ENCODE data around the gene CABLES1. TPM values are rescaled to one million over a fixed set of nuclear protein-coding genes. Genes with fewer than 3 reads are reported as not detected.

Gene CABLES1
- total and polyA plus RNA-seq, 3 experiments from 2014 or later, result 0.30 to 8.9 (median 8.0) TPM

- H3K27ac Mint-ChIP-seq, result no peak overlapping the region
- no peak overlapping the region for H3K4me3 ChIP-seq (ENCODE audit: low read length)
- H3K27me3 Mint-ChIP-seq, result peaks cover 6 to 7% of the 10 kb centered on the region in 2 donors
- no peaks in the 10 kb centered on the region for H3K27me3 ChIP-seq (ENCODE audit: insufficient read depth, low read length, poor library complexity, severe bottlenecking)
- peaks cover 11 to 21% (median 19%) of the 10 kb centered on the region in 3 donors for H3K4me1 Mint-ChIP-seq
- peaks cover 0 to 10% (median 2%) of the 10 kb centered on the region in 3 donors for H3K36me3 Mint-ChIP-seq
- H3K36me3 ChIP-seq (ENCODE audit: insufficient read depth, low read length), result no peaks in the 10 kb centered on the region
- H3K9me3 ChIP-seq (ENCODE audit: low read length), result no peaks in the 10 kb centered on the region
- no peak overlapping the region for H3K4me3 Mint-ChIP-seq
- peaks cover 16% of the 10 kb centered on the region for H3K4me1 ChIP-seq (ENCODE audit: insufficient read depth, low read length)
- H3K27ac ChIP-seq (ENCODE audit: low read depth, low read length), result no peak overlapping the region
- ChIA-PET POLR2A (interaction anchor here (0.6 kb wide), 1 partner anchor 38 kb away, joined by 5 read pairs; no protein-coding TSS in a partner anchor), CTCF (no interaction called here)
- peaks cover 0 to 4% (median 2%) of the 10 kb centered on the region in 5 donors for H3K9me3 Mint-ChIP-seq
- DNase-seq, result no peak
Measured at GRCh38 chr18:23115683-23116096, 19.6 kb upstream of the CABLES1 start.

- H3K4me3 Mint-ChIP-seq, result no peak overlapping the region
- no peak overlapping the region for H3K27ac ChIP-seq (ENCODE audit: low read depth, low read length)
- no peaks in the 10 kb centered on the region for H3K4me1 ChIP-seq (ENCODE audit: insufficient read depth, low read length)
- peaks cover 0 to 8% (median 0%) of the 10 kb centered on the region in 3 donors for H3K36me3 Mint-ChIP-seq
- H3K9me3 ChIP-seq (ENCODE audit: low read length), result no peaks in the 10 kb centered on the region
- H3K36me3 ChIP-seq (ENCODE audit: insufficient read depth, low read length), result no peaks in the 10 kb centered on the region
- CTCF ChIA-PET, result interaction anchor here (2.2 kb wide), 1 partner anchor 9 kb away, joined by 9 read pairs; no protein-coding TSS in a partner anchor
- peaks cover 5 to 10% of the 10 kb centered on the region in 2 donors for H3K27me3 Mint-ChIP-seq
- DNase-seq, result no peak
- no peaks in the 10 kb centered on the region for H3K4me1 Mint-ChIP-seq
- H3K4me3 ChIP-seq (ENCODE audit: low read length), result no peak overlapping the region
- POLR2A ChIA-PET, result no interaction called here
- no peaks in the 10 kb centered on the region for H3K27me3 ChIP-seq (ENCODE audit: insufficient read depth, low read length, poor library complexity, severe bottlenecking)
- no peaks in the 10 kb centered on the region for H3K9me3 Mint-ChIP-seq
- H3K27ac Mint-ChIP-seq, result no peak overlapping the region
Measured at GRCh38 chr18:23121133-23121532, 14.2 kb upstream of the CABLES1 start.

GRCh38 chr18:23122334-23123229 lies 12.7 kb upstream of the CABLES1 start:
- Mint-ChIP-seq H3K4me1 (no peaks in the 10 kb centered on the region), H3K27me3 (peaks cover 7 to 15% of the 10 kb centered on the region in 2 donors), H3K36me3 (peaks cover 0 to 8% (median 0%) of the 10 kb centered on the region in 3 donors), H3K9me3 (no peaks in the 10 kb centered on the region), H3K27ac (peak overlapping the region in 1 of 8 donors; percentile 35), H3K4me3 (no peak overlapping the region)
- Histone ChIP-seq H3K27ac (ENCODE audit: low read depth, low read length) (no peak overlapping the region), H3K4me3 (ENCODE audit: low read length) (no peak overlapping the region), H3K4me1 (ENCODE audit: insufficient read depth, low read length) (no peaks in the 10 kb centered on the region), H3K9me3 (ENCODE audit: low read length) (no peaks in the 10 kb centered on the region), H3K27me3 (ENCODE audit: insufficient read depth, low read length, poor library complexity, severe bottlenecking) (no peaks in the 10 kb centered on the region), H3K36me3 (ENCODE audit: insufficient read depth, low read length) (no peaks in the 10 kb centered on the region)
- ChIA-PET POLR2A (no interaction called here), CTCF (no interaction called here)
- DNase-seq, result no peak

GRCh38 chr18:23126376-23127056 lies 8.8 kb upstream of the CABLES1 start:
- Histone ChIP-seq H3K27ac (ENCODE audit: low read depth, low read length) (no peak overlapping the region), H3K36me3 (ENCODE audit: insufficient read depth, low read length) (no peaks in the 10 kb centered on the region), H3K9me3 (ENCODE audit: low read length) (no peaks in the 10 kb centered on the region), H3K4me3 (ENCODE audit: low read length) (no peak overlapping the region), H3K4me1 (ENCODE audit: insufficient read depth, low read length) (no peaks in the 10 kb centered on the region), H3K27me3 (ENCODE audit: insufficient read depth, low read length, poor library complexity, severe bottlenecking) (no peaks in the 10 kb centered on the region)
- H3K36me3 Mint-ChIP-seq, result peaks cover 0 to 8% (median 0%) of the 10 kb centered on the region in 3 donors
- POLR2A ChIA-PET, result no interaction called here
- H3K4me1 Mint-ChIP-seq, result no peaks in the 10 kb centered on the region
- no peaks in the 10 kb centered on the region for H3K9me3 Mint-ChIP-seq
- no peak overlapping the region for H3K27ac Mint-ChIP-seq
- DNase-seq, result no peak
- no peak overlapping the region for H3K4me3 Mint-ChIP-seq
- peaks cover 7 to 14% of the 10 kb centered on the region in 2 donors for H3K27me3 Mint-ChIP-seq
- CTCF ChIA-PET, result interaction anchor here (0.7 to 1.3 kb wide), 3 partner anchors 10 to 285 kb away, joined by 3 to 4 read pairs (median 3); no protein-coding TSS in a partner anchor

GRCh38 chr18:23127090-23127489 lies 8.2 kb upstream of the CABLES1 start:
- H3K36me3 Mint-ChIP-seq, result peaks cover 0 to 8% (median 0%) of the 10 kb centered on the region in 3 donors
- no peaks in the 10 kb centered on the region for H3K27me3 ChIP-seq (ENCODE audit: insufficient read depth, low read length, poor library complexity, severe bottlenecking)
- no peak overlapping the region for H3K4me3 Mint-ChIP-seq
- no peaks in the 10 kb centered on the region for H3K9me3 ChIP-seq (ENCODE audit: low read length)
- peaks cover 0 to 5% (median 0%) of the 10 kb centered on the region in 3 donors for H3K4me1 Mint-ChIP-seq
- H3K27ac ChIP-seq (ENCODE audit: low read depth, low read length), result no peak overlapping the region
- ChIA-PET POLR2A (no interaction called here), CTCF (interaction anchor here (0.7 to 1.3 kb wide), 3 partner anchors 10 to 285 kb away, joined by 3 to 4 read pairs (median 3); no protein-coding TSS in a partner anchor)
- H3K36me3 ChIP-seq (ENCODE audit: insufficient read depth, low read length), result no peaks in the 10 kb centered on the region
- DNase-seq, result no peak
- no peaks in the 10 kb centered on the region for H3K4me1 ChIP-seq (ENCODE audit: insufficient read depth, low read length)
- no peak overlapping the region for H3K4me3 ChIP-seq (ENCODE audit: low read length)
- H3K27me3 Mint-ChIP-seq, result peaks cover 7 to 20% of the 10 kb centered on the region in 2 donors
- H3K27ac Mint-ChIP-seq, result no peak overlapping the region
- no peaks in the 10 kb centered on the region for H3K9me3 Mint-ChIP-seq

GRCh38 chr18:23129355-23130002 lies 5.8 kb upstream of the CABLES1 start:
- H3K36me3 Mint-ChIP-seq, result no peaks in the 10 kb centered on the region
- ChIA-PET CTCF (interaction anchor here (0.7 to 6.0 kb wide), 12 partner anchors 9 to 281 kb away, joined by 3 to 52 read pairs (median 4); no protein-coding TSS in a partner anchor), POLR2A (no interaction called here)
- peak overlapping the region in 1 of 8 donors; percentile 57 for H3K27ac Mint-ChIP-seq
- no peak overlapping the region for H3K4me3 ChIP-seq (ENCODE audit: low read length)
- peaks cover 2 to 9% (median 3%) of the 10 kb centered on the region in 3 donors for H3K4me1 Mint-ChIP-seq
- no peak for DNase-seq
- H3K27ac ChIP-seq (ENCODE audit: low read depth, low read length), result no peak overlapping the region
- no peaks in the 10 kb centered on the region for H3K9me3 ChIP-seq (ENCODE audit: low read length)
- no peaks in the 10 kb centered on the region for H3K36me3 ChIP-seq (ENCODE audit: insufficient read depth, low read length)
- H3K27me3 ChIP-seq (ENCODE audit: insufficient read depth, low read length, poor library complexity, severe bottlenecking), result peaks cover 8% of the 10 kb centered on the region
- H3K9me3 Mint-ChIP-seq, result no peaks in the 10 kb centered on the region
- H3K4me1 ChIP-seq (ENCODE audit: insufficient read depth, low read length), result peaks cover 2% of the 10 kb centered on the region
- no peak overlapping the region for H3K4me3 Mint-ChIP-seq
- peaks cover 9 to 29% of the 10 kb centered on the region in 2 donors for H3K27me3 Mint-ChIP-seq

- Mint-ChIP-seq H3K36me3 (no peaks in the 10 kb centered on the region), H3K4me3 (peak overlapping the region in 2 of 7 donors; percentile 7 to 54)
- POLR2A ChIA-PET, result interaction anchor here (1.1 kb wide), 1 partner anchor 280 kb away, joined by 3 read pairs; no protein-coding TSS in a partner anchor
Measured at GRCh38 chr18:23131693-23132319, 3.5 kb upstream of the CABLES1 start.

More at GRCh38 chr18:23131693-23132319, 3.5 kb upstream of the CABLES1 start:
- peaks cover 22% of the 10 kb centered on the region for H3K27me3 ChIP-seq (ENCODE audit: insufficient read depth, low read length, poor library complexity, severe bottlenecking)
- H3K9me3 Mint-ChIP-seq, result no peaks in the 10 kb centered on the region
- peaks cover 8% of the 10 kb centered on the region for H3K4me1 ChIP-seq (ENCODE audit: insufficient read depth, low read length)
- no peak overlapping the region for H3K27ac Mint-ChIP-seq
- H3K27me3 Mint-ChIP-seq, result peaks cover 9 to 37% of the 10 kb centered on the region in 2 donors
- no peak overlapping the region for H3K4me3 ChIP-seq (ENCODE audit: low read length)
- CTCF ChIA-PET, result interaction anchor here (0.7 to 6.0 kb wide), 21 partner anchors 9 to 297 kb away, joined by 3 to 52 read pairs (median 4); no protein-coding TSS in a partner anchor
- DNase-seq, result peak; percentile 42 to 72 (median 53)
- no peak overlapping the region for H3K27ac ChIP-seq (ENCODE audit: low read depth, low read length)
- peaks cover 7 to 20% (median 8%) of the 10 kb centered on the region in 3 donors for H3K4me1 Mint-ChIP-seq
- no peaks in the 10 kb centered on the region for H3K36me3 ChIP-seq (ENCODE audit: insufficient read depth, low read length)
- no peaks in the 10 kb centered on the region for H3K9me3 ChIP-seq (ENCODE audit: low read length)

All from CD8-positive, alpha-beta memory T cell (primary cell).